NCI-H510A (cell line): ENCODE measurements around the gene WDR88.
"Not testable (repeated sequence)": the region's sequence is repeated elsewhere in the genome, so short reads cannot be mapped to it uniquely, and the experiment has no call there.

ENCODE experiments used
- DNase-seq: peaks from one replicate; lab custom pipeline; 2025; lab: John Stamatoyannopoulos, UW

The WDR88 gene

GRCh38 chr19:33197591-33198000 is 65.7 kb downstream of the WDR88 start:
- DNase-seq: no peak

DNA sequence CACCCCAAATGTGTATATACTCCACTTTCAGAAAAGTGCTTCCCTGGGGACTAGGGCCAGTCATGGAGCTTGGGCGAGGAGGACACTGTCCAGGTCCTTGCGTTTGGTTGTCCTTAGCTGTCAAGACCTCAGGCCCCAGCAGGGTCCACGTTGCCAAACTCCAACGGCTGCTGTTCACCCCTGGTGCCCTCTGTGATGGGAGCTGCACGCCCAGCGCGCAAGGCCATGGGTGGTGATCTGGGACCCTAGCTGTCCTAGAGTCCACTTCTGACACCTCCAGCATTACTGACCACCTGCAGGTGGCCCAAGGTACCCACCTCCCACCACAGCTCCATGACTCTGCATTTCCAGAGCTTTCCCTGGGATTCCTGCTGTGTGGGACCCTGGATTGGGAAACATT is 66.3 kb downstream of the WDR88 start:
- DNase-seq: no peak

DNA sequence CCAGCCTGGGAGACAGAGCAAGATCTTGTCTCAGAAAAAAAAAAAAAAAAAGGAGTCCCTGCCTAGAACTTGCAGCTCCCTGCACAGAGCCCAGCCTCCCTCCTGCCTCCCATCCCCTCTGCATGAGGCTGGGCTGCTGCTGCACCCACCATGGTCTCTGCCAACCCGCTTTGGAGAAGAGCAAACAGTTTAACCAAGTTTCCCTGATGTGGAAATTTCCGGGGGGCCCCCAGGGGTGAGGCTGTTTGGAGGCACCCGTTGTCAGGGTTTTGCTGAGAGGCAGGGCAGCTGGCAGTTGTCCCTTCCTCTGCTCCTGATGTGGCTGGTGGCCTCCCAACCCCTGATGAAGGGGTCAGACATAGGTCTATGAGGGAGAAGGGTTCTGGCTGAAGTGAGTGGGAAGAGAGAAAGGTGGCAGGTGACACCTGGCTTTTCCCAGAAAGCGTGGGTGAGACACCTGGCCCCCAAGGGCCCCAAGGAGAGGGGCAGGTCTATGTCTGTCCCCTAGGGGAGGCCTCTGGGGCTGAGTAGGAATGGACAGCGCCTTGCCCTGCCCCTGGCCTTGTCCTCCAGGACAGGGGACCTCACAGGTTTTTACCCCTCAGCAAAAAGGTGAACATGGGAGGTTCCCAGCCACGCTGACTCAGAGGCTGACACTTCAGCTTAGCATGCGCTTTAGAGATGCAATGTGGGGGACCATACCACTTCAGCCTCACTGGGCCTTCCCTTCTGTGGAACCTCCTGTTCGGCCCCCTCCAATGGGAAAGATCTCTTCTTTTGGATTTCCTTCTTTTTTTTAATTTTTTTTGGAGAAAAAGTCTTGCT is 67.7 kb downstream of the WDR88 start:
- DNase-seq: no peak

GRCh38 chr19:33201473-33201872 is 69.6 kb downstream of the WDR88 start:
- DNase-seq: no peak

DNA sequence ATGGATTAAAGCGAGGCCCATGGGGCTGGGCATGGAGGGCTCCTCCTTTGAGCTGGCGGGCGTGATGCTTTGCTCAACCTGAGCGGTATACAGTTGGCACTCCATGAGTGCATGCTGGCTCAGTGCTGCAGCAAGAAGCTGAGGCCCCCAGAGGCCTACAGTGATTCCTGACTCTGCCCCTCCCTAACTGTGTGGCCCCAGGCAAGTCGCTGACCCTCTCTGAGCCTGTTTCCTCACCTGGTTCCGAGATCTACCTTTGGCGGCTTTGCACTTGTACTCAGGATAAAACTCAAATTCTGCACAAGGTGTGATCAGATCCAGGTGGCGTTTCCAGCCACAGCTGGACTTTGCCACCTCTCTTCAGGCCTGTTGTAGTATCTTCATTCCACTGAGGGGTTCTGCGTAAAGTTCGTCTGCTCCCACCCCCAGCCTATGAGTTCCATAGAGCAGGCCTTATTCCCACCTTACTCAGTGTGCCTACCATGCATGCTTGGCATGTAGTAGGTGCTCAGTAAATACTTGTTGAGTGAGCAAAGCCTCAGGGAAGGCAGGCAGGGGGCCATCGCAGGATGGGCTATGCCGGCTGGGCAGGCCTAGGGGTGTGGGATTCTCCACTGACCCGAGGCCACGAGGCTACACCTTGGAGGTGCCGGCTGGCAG is 70.1 kb downstream of the WDR88 start:
- no peak for DNase-seq

DNA sequence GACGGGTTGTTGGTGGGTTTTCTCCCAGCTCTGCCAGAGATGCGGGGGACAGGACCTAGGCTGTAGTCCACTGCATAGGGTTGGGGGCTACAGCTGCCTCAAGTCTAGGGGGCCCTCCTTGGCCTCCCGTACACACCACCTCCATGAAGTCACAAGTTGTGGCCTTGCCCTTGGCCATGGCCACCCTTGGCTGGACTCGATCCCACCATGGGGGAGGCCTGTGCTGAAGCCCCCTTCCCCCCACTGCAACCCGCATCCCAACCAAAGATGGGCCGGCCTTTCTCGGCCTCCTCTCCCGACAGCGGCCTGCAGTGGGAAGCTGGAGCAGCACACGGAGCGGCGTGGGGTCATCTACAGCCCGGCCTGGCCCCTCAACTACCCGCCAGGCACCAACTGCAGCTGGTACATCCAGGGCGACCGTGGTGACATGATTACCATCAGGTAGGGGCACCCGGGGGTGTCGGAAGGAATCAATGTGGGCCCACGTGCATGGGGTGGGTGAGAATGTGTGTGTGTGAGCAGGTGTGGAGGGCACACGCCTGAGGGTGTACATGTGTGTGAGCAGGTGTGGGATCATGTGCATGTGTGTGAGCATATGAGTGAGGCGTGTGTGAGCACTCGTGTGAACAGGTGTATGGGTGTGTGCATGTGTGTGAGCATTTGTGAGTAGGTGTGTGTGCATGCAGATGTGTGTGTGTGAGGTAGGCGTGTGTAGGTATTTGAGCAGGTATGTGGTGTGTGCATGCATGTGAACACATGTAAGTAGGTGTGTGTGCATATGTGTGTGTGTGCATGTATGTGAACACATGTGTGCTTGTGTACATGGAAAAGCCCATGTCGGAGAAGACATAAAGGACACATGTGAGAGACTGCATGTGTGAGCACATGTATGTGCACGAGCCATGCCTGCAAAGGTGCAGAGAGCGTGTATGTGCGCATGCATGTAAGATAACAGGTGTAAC is 70.9 kb downstream of the WDR88 start:
- DNase-seq: no peak

GRCh38 chr19:33203529-33203928 is 71.6 kb downstream of the WDR88 start:
- no peak for DNase-seq

DNA sequence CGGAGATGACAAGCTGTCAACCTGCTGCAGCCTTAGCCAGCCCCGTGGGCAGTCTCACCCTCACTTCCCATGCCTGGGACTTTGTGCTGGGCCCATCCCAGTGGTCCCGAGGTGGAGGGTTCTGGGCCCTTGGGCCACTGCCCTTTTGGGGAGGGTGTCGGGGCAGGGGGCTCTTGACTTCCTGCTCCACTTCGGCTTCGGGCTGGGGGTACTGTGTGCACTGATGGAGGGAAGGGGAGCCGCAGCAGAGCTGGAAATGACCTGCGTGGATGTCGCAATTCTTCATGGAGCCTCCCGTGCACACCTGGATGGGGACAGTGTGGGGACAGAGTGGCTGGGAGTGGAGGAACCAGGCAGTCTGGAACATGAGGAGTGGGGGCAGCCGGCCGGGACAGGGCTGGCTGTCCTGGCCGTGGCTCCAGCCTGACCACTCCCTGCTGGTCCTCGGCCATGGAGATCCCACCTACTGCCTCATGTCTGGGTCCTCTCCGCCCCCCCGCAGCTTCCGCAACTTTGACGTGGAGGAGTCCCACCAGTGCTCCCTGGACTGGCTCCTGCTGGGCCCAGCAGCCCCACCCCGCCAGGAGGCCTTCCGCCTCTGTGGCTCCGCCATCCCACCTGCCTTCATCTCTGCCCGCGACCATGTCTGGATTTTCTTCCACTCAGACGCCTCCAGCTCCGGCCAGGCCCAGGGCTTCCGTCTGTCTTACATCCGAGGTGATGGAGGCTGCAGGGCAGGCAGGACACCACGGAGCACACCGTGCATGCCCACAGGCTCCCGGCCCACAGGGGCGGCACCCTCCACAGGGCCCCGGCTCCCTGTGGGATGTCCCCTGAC is 72.4 kb downstream of the WDR88 start:
- DNase-seq: no peak

- no peak for DNase-seq
Measured at GRCh38 chr19:33205110-33205509, 73.2 kb downstream of the WDR88 start.

DNA sequence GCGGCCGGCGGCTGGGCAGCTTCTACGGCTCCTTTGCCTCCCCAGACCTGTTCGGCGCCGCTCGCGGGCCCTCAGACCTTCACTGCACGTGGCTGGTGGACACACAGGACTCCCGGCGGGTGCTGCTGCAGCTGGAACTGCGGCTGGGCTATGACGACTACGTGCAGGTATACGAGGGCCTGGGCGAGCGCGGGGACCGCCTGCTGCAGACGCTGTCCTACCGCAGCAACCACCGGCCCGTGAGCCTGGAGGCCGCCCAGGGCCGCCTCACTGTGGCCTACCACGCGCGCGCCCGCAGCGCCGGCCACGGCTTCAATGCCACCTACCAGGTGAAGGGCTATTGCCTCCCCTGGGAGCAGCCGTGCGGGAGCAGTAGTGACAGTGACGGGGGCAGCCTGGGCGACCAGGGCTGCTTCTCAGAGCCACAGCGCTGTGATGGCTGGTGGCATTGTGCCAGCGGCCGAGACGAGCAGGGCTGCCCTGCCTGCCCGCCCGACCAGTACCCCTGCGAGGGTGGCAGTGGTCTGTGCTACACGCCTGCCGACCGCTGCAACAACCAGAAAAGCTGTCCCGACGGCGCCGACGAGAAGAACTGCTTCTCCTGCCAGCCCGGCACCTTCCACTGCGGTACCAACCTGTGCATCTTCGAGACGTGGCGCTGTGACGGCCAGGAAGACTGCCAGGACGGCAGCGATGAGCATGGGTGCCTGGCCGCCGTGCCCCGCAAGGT is 73.8 kb downstream of the WDR88 start:
- no peak for DNase-seq

DNA sequence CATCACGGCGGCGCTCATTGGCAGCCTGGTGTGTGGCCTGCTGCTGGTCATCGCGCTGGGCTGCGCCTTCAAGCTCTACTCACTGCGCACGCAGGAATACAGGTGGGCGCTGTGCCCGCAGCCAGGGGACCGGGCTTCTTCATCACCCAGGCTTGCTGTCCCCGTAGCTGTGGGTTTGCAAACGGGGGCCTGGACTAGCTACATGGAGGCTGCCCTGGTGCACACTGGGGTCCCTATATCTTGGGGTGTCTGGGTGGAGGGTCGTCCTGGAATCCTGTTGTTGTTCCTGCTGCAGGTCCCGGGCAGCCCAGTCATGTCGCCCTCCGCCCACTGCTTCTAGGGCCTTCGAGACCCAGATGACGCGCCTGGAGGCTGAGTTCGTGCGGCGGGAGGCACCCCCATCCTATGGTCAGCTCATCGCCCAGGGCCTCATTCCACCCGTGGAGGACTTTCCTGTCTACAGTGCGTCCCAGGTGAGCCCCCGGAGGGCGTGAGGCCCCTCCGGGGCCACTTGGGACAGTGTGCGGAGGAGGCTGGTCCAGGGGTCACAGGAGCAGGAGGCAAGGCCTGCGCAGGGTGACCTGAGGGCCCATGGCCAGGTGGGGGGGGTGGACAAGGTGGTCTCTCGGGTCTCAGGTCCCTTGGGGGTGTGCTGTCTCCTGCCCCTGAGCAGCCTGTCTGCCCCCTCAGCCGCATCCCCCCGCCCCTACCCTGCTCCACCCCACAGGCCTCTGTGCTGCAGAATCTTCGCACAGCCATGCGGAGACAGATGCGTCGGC is 74.5 kb downstream of the WDR88 start:
- no peak for DNase-seq

- DNase-seq: no peak
Measured at GRCh38 chr19:33207040-33207620, 75.2 kb downstream of the WDR88 start.

DNA sequence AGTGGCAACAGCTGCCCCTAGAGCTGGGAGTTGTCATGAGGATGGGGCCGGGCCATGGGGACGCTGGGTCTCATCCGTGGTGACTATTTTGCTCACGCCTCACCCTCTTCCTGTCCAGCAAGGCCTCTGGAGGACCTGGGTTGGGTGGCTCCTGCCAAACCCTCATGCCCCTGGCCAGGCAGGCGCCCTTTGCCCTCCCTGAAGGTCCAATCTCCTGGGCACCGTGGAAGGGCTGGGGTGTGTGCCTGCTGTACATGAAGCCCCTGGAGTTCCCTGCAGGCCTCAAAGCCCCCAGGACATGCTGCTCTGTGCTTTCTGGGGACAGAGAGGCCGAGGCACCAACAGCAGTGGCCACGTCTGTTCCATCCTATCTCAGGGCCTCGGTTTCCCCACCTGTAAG is 76.0 kb downstream of the WDR88 start:
- DNase-seq: no peak

- DNase-seq: no peak
Measured at GRCh38 chr19:33208371-33208895, 76.5 kb downstream of the WDR88 start.

DNA sequence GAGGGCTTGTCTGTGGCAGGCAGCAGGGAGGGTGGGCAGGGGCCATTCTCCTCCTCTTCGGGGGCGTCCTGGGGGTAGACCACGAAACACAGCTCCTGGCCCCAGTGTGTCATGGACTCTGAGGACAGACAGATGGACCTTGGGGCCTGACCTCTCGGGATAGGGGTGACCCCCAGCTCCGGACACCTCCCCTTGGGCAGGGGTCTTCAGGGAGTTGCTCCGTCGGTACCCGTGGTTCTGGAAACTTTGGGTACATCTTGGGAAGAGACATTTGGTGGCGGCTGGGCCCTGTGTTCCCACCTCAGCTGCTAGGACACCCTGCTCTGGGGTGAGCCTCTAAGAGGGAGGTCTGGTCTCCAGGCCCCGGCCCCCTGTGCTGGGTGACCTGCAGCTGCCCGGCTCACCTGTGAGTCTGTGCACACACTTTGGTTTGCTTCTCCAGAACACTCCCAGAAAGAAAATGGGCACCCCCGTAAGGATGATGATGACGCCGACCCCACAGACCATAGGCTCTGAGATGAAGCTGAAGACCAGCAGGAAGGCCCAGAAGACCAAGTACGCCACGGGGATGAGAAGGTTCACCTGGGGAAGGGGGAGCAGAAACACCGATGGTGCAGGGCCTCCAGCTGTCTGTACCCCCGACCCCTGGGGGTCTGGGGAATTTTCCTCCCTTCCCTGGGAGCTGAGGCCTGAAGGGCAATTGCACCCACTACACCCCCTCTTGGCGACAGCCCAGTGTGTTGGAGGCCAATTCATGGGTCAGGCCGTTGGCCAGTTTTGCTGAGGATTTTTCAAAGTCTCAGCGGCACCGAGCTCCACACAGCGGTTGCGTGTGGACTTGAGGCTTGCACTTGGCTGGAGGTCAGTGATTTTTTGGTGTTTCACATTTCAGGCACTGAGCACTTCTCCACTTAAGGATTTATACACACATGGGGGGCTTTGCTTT is 77.3 kb downstream of the WDR88 start:
- DNase-seq: no peak

- not testable (repeated sequence) for DNase-seq
Measured at GRCh38 chr19:33209850-33210230, 77.9 kb downstream of the WDR88 start.

GRCh38 chr19:33210266-33210940 is 78.5 kb downstream of the WDR88 start:
- no peak for DNase-seq
